GM21360 (cell line): ENCODE data around the gene DLK1.

Experiments
- ATAC-seq: cut with Tn5 transposase; IDR thresholded peaks from one replicate; pipeline ENCODE4 v1.9.1; 2021; ENCODE audit warnings: mild to moderate bottlenecking, moderate library complexity; ENCODE audit not compliant: unreplicated experiment

DLK1 gene

GRCh38 chr14:100712490-100712889, 14.2 kb upstream of the DLK1 start:
- no peak for ATAC-seq

- no peak for ATAC-seq
Observed at GRCh38 chr14:100713705-100714104, 13.0 kb upstream of the DLK1 start.

GRCh38 chr14:100714258-100714892, 12.3 kb upstream of the DLK1 start:
- ATAC-seq = no peak

- ATAC-seq = no peak
Observed at GRCh38 chr14:100715332-100715731, 11.4 kb upstream of the DLK1 start.

- ATAC-seq = no peak
Observed at GRCh38 chr14:100715803-100716202, 10.9 kb upstream of the DLK1 start.

- no peak for ATAC-seq
Observed at GRCh38 chr14:100717386-100717785, 9.3 kb upstream of the DLK1 start.

GRCh38 chr14:100719976-100720520, 6.6 kb upstream of the DLK1 start:
- ATAC-seq = no peak

GRCh38 chr14:100721568-100721967, 5.1 kb upstream of the DLK1 start:
- no peak for ATAC-seq

GRCh38 chr14:100722367-100722766, 4.3 kb upstream of the DLK1 start:
- ATAC-seq = no peak

- ATAC-seq = no peak
Observed at GRCh38 chr14:100723135-100723829, 3.4 kb upstream of the DLK1 start.

- no peak for ATAC-seq
Observed at GRCh38 chr14:100723830-100724437, 2.8 kb upstream of the DLK1 start.

- no peak for ATAC-seq
Observed at GRCh38 chr14:100724536-100724935, 2.2 kb upstream of the DLK1 start.

GRCh38 chr14:100725587-100726387, 905 bp upstream of the DLK1 start:
- no peak for ATAC-seq

GRCh38 chr14:100727086-100727872, 587 bp downstream of the DLK1 start:
- no peak for ATAC-seq

- ATAC-seq = no peak
Observed at GRCh38 chr14:100727873-100728240, 1.2 kb downstream of the DLK1 start.

GRCh38 chr14:100728962-100729361, 2.3 kb downstream of the DLK1 start:
- no peak for ATAC-seq

GRCh38 chr14:100729982-100730381, 3.3 kb downstream of the DLK1 start:
- ATAC-seq = no peak

GRCh38 chr14:100730581-100730980, 3.9 kb downstream of the DLK1 start:
- ATAC-seq = no peak

GRCh38 chr14:100731011-100731670, 4.4 kb downstream of the DLK1 start:
- ATAC-seq = no peak
